Loucy (cell line): ENCODE data around the gene WDR6.
A peak's percentile ranks its signal among the peaks of the same experiment; 100 is the strongest.

Experiments
- CTCF ChIP-seq: fragments of 200-600 bp; sonication (generic); conservative IDR thresholded peaks from 2 replicates; pipeline ENCODE4 v1.5.1; 2014; ENCODE audit warnings: mild to moderate bottlenecking, antibody characterized with exemption, low read length
- EZH2phosphoT487 ChIP-seq: fragments of 200-600 bp; IDR thresholded peaks from 2 replicates; pipeline ENCODE4 v1.6.1; 2018; ENCODE audit warnings: antibody characterized with exemption, mild to moderate bottlenecking, moderate library complexity, borderline replicate concordance

GRCh38 chr3:48997102-48997635 is 10.0 kb upstream of the WDR6 start:
- peak; percentile 50 for TF ChIP-seq CTCF
- TF ChIP-seq EZH2phosphoT487: no peak
